HEK293 (cell line): ENCODE measurements around the gene HSD17B2.

ENCODE experiments used
- CTCF ChIA-PET: fragments of 350-600 bp; formaldehyde crosslinking; extraction: SDS; loops from one replicate; lab custom pipeline; 2021; ENCODE audit warnings: antibody characterized with exemption; lab: Yijun Ruan, JAX
- POLR2A ChIA-PET: fragments of 300-600 bp; formaldehyde crosslinking; extraction: SDS; loops from one replicate; lab custom pipeline; 2020; ENCODE audit warnings: antibody characterized with exemption, inconsistent platforms; lab: Yijun Ruan, JAX
- H3K27ac ChIP-seq: fragments of 200-500 bp; sonication (Bioruptor generic); 2 replicates; pipeline ENCODE4 v1.5.1; 2014; ENCODE audit warnings: low read depth, low read length, control low read depth, inconsistent platforms; ENCODE audit errors: extremely low read depth
- H3K36me3 ChIP-seq, 2 experiments: fragments of 200-500 bp in 1 of 2; sonication (Bioruptor generic) in 1 of 2; 1 replicate in 1 of 2; 2 replicates in 1 of 2; pipeline ENCODE4 v1.5.1; 2014 to 2017; ENCODE audit warnings: inconsistent platforms in 2 of 2, low read length in 2 of 2; ENCODE audit not compliant: control insufficient read depth in 2 of 2, insufficient read depth in 1 of 2
- H3K4me1 ChIP-seq: fragments of 200-500 bp; sonication (Bioruptor generic); 2 replicates; pipeline ENCODE4 v1.5.1; 2014; ENCODE audit warnings: mild to moderate bottlenecking, low read length, inconsistent platforms; ENCODE audit not compliant: control insufficient read depth, insufficient read depth
- H3K4me3 ChIP-seq: 2 replicates; pipeline ENCODE4 v1.5.1; 2011; ENCODE audit warnings: low read depth, mild to moderate bottlenecking, control low read depth, low read length, moderate library complexity
- H3K9me3 ChIP-seq: fragments of 200-500 bp; sonication (Bioruptor generic); 2 replicates; pipeline ENCODE4 v1.5.1; 2014; ENCODE audit warnings: low read depth, low read length, inconsistent platforms; ENCODE audit not compliant: control insufficient read depth, insufficient read depth
- BCL11B ChIP-seq: fragments of 450-650 bp; formaldehyde crosslinking; IDR thresholded peaks from 2 replicates; pipeline ENCODE4 v1.5.1; 2016; ENCODE audit warnings: low read depth, missing biosample characterization, missing genetic modification characterization
- HIC1 ChIP-seq: fragments of 450-650 bp; formaldehyde crosslinking; IDR thresholded peaks from 2 replicates; pipeline ENCODE4 v1.5.1; 2016; ENCODE audit warnings: missing biosample characterization, missing genetic modification characterization
- PRDM1 ChIP-seq: fragments of 450-650 bp; formaldehyde crosslinking; IDR thresholded peaks from 2 replicates; pipeline ENCODE4; 2016; ENCODE audit warnings: missing biosample characterization, missing genetic modification characterization
- ZBTB26 ChIP-seq: fragments of 450-650 bp; formaldehyde crosslinking; optimal IDR thresholded peaks from 2 replicates; pipeline ENCODE3; 2016; ENCODE audit warnings: missing biosample characterization, mild to moderate bottlenecking, missing genetic modification characterization
- ZBTB48 ChIP-seq: fragments of 450-650 bp; formaldehyde crosslinking; IDR thresholded peaks from 2 replicates; pipeline ENCODE4 v1.5.1; 2016; ENCODE audit warnings: missing biosample characterization, missing genetic modification characterization
- ZBTB49 ChIP-seq: fragments of 450-650 bp; formaldehyde crosslinking; IDR thresholded peaks from 2 replicates; pipeline ENCODE4 v1.5.1; 2016; ENCODE audit warnings: missing biosample characterization, missing genetic modification characterization, low read depth
- ZNF148 ChIP-seq: fragments of 450-650 bp; formaldehyde crosslinking; IDR thresholded peaks from 2 replicates; pipeline ENCODE4 v1.5.0; 2017; ENCODE audit warnings: missing biosample characterization, missing genetic modification characterization, borderline replicate concordance
- ZNF19 ChIP-seq: fragments of 450-650 bp; formaldehyde crosslinking; IDR thresholded peaks from 2 replicates; pipeline ENCODE4; 2016; ENCODE audit warnings: missing biosample characterization, missing genetic modification characterization, low read depth
- ZNF2 ChIP-seq: fragments of 450-650 bp; formaldehyde crosslinking; IDR thresholded peaks from 2 replicates; pipeline ENCODE4 v1.5.1; 2016; ENCODE audit warnings: missing biosample characterization, missing genetic modification characterization
- ZNF302 ChIP-seq: fragments of 450-650 bp; formaldehyde crosslinking; IDR thresholded peaks from 2 replicates; pipeline ENCODE4 v1.5.1; 2016; ENCODE audit warnings: missing biosample characterization, missing genetic modification characterization, low read depth
- ZNF311 ChIP-seq: fragments of 450-650 bp; formaldehyde crosslinking; IDR thresholded peaks from 2 replicates; pipeline ENCODE4 v1.5.1; 2017; ENCODE audit warnings: missing biosample characterization, missing genetic modification characterization, borderline replicate concordance
- ZNF324 ChIP-seq: fragments of 450-650 bp; formaldehyde crosslinking; IDR thresholded peaks from 2 replicates; pipeline ENCODE4 v1.5.1; 2016; ENCODE audit warnings: missing biosample characterization, missing genetic modification characterization
- ZNF391 ChIP-seq: fragments of 450-650 bp; formaldehyde crosslinking; IDR thresholded peaks from 2 replicates; pipeline ENCODE4 v1.5.1; 2016; ENCODE audit warnings: low read depth, missing biosample characterization, missing genetic modification characterization, borderline replicate concordance
- ZNF473 ChIP-seq: fragments of 450-650 bp; formaldehyde crosslinking; IDR thresholded peaks from 2 replicates; pipeline ENCODE4 v1.5.1; 2017; ENCODE audit warnings: missing biosample characterization, missing genetic modification characterization
- ZNF513 ChIP-seq: fragments of 450-650 bp; IDR thresholded peaks from 2 replicates; pipeline ENCODE4 v1.5.1; 2018; ENCODE audit warnings: missing biosample characterization, missing genetic modification characterization
- ZNF558 ChIP-seq: fragments of 450-650 bp; formaldehyde crosslinking; IDR thresholded peaks from 2 replicates; pipeline ENCODE4 v1.5.1; 2016; ENCODE audit warnings: missing biosample characterization, missing genetic modification characterization
- ZNF600 ChIP-seq: fragments of 450-650 bp; formaldehyde crosslinking; IDR thresholded peaks from 2 replicates; pipeline ENCODE4 v1.5.1; 2016; ENCODE audit warnings: missing biosample characterization, missing genetic modification characterization
- ZNF610 ChIP-seq: fragments of 450-650 bp; formaldehyde crosslinking; IDR thresholded peaks from 2 replicates; pipeline ENCODE4 v1.5.1; 2016; ENCODE audit warnings: missing biosample characterization, missing genetic modification characterization, borderline replicate concordance
- ZNF777 ChIP-seq: fragments of 450-650 bp; formaldehyde crosslinking; IDR thresholded peaks from 2 replicates; pipeline ENCODE4 v1.5.1; 2017; ENCODE audit warnings: missing biosample characterization, missing genetic modification characterization, borderline replicate concordance

Gene HSD17B2

GRCh38 chr16:82108100-82108499, 73.0 kb downstream of the HSD17B2 start:
- POLR2A ChIA-PET = no interaction called here

More at GRCh38 chr16:82108100-82108499, 73.0 kb downstream of the HSD17B2 start:
- H3K27ac ChIP-seq = no peak overlapping the region
- TF ChIP-seq ZNF513 (tag by site-specific recombination) = no peak
- no peak for TF ChIP-seq ZNF558 (tag by site-specific recombination)
- no peak for TF ChIP-seq ZNF311 (tag by site-specific recombination)
- no peak for TF ChIP-seq ZBTB49 (tag by site-specific recombination)
- no peak for TF ChIP-seq ZNF324
- no peak for TF ChIP-seq ZBTB48 (tag by site-specific recombination)
- no peak for TF ChIP-seq BCL11B (tag by site-specific recombination)
- TF ChIP-seq ZNF777 (tag by site-specific recombination) = no peak
- no peak for TF ChIP-seq ZNF473
- TF ChIP-seq ZNF302 (tag by site-specific recombination) = no peak
- TF ChIP-seq ZNF19 (tag by site-specific recombination) = no peak
- no peak for TF ChIP-seq ZNF610 (tag by site-specific recombination)
- no peak for TF ChIP-seq ZNF2 (tag by site-specific recombination)
- no peak for TF ChIP-seq ZNF391
- TF ChIP-seq ZNF600 (tag by site-specific recombination) = no peak
- no peak for TF ChIP-seq ZBTB26 (tag by site-specific recombination)
- no peak for TF ChIP-seq PRDM1 (tag by site-specific recombination)
- TF ChIP-seq ZNF148 (tag by site-specific recombination) = no peak
- TF ChIP-seq HIC1 (tag by site-specific recombination) = no peak
- TF ChIP-seq, all 188 proteins: peak for 0
- H3K9me3 ChIP-seq = no peaks in the 10 kb centered on the region
- no peak overlapping the region for H3K4me3 ChIP-seq
- H3K36me3 ChIP-seq = no peaks in the 10 kb centered on the region
- H3K4me1 ChIP-seq = no peaks in the 10 kb centered on the region
- CTCF ChIA-PET = interaction anchor here (0.6 kb wide), 1 partner anchor 262 kb away, joined by 3 read pairs; no protein-coding TSS in a partner anchor
